ENCODE data around the gene TRIM73.
"Not testable (repeated sequence)": the region's sequence is repeated elsewhere in the genome, so short reads cannot be mapped to it uniquely, and the experiment has no call there.

DNA sequence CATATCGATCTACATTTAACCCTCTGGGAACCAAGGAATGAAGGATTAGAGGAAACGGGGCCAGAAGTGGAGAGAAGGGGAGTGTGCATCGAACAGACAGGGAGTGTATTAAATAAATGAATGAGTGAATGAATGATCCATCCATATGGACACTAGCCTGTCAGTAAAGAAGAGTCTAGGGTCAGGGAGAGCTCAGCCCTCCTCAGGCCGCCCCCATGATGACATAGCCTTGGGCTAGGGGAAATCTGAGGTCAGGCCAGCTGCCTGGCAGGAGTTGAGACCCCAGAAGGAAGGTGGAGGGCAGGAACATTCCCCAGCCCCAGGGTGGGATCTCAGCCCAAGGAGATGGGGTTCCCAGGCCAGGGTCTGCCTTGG is 21.3 kb upstream of the TRIM73 start:
- TF ChIP-seq EZH2 (IDR thresholded peaks at IDR 0.05; ENCODE audit: borderline replicate concordance, low read depth, low read length, poor library complexity, severe bottlenecking): not testable (repeated sequence)
- TF ChIP-seq, protein P1, sequence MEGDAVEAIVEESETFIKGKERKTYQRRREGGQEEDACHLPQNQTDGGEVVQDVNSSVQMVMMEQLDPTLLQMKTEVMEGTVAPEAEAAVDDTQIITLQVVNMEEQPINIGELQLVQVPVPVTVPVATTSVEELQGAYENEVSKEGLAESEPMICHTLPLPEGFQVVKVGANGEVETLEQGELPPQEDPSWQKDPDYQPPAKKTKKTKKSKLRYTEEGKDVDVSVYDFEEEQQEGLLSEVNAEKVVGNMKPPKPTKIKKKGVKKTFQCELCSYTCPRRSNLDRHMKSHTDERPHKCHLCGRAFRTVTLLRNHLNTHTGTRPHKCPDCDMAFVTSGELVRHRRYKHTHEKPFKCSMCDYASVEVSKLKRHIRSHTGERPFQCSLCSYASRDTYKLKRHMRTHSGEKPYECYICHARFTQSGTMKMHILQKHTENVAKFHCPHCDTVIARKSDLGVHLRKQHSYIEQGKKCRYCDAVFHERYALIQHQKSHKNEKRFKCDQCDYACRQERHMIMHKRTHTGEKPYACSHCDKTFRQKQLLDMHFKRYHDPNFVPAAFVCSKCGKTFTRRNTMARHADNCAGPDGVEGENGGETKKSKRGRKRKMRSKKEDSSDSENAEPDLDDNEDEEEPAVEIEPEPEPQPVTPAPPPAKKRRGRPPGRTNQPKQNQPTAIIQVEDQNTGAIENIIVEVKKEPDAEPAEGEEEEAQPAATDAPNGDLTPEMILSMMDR (conservative IDR thresholded peaks at IDR 0.05; ENCODE audit: low read depth, low read length): not testable (repeated sequence)

Data from A673 (cell line).